HepG2 (cell line): Measurements from ENCODE around the gene HSP90AB1. TPM values are rescaled to one million over a fixed set of nuclear protein-coding genes. Genes with fewer than 3 reads are reported as not detected.

Experiments used
- ATF2 ChIP-seq: sonication (generic); formaldehyde crosslinking; IDR thresholded peaks from 2 replicates; pipeline ENCODE4 v1.4.0; 2020; ENCODE audit warnings: missing genetic modification reagents
- FOXA3 ChIP-seq: IDR thresholded peaks from 2 replicates; pipeline ENCODE4 v1.6.1; 2016; ENCODE audit warnings: missing genetic modification reagents, missing compliant biosample characterization
- GZF1 ChIP-seq: sonication (generic); formaldehyde crosslinking; IDR thresholded peaks from 2 replicates; pipeline ENCODE4 v1.5.1; 2020; ENCODE audit warnings: mild to moderate bottlenecking, missing genetic modification reagents
- HNF4G ChIP-seq, 2 experiments: sonication (generic) in 1 of 2; formaldehyde crosslinking in 1 of 2; IDR thresholded peaks; 2 replicates each; pipeline versions ENCODE4 v1.4.0 to v1.6.1; 2011 to 2020; ENCODE audit warnings: borderline replicate concordance in 2 of 2, low read depth in 2 of 2, mild to moderate bottlenecking in 2 of 2, low read length in 1 of 2, missing genetic modification reagents in 1 of 2, moderate library complexity in 1 of 2
- KAT2B ChIP-seq: fragments of 150-350 bp; IDR thresholded peaks from 2 replicates; pipeline ENCODE4 v1.6.1; 2014; ENCODE audit warnings: low read depth, low read length, borderline replicate concordance
- PRMT3 ChIP-seq: sonication (generic); formaldehyde crosslinking; IDR thresholded peaks from 2 replicates; pipeline ENCODE4 v1.8.1; 2022; ENCODE audit warnings: low read depth, mild to moderate bottlenecking, moderate library complexity, missing genetic modification reagents, borderline replicate concordance
- RFX3 ChIP-seq: IDR thresholded peaks from 2 replicates; pipeline ENCODE4 v1.6.1; 2016; ENCODE audit warnings: missing biosample characterization, missing genetic modification reagents
- SCMH1 ChIP-seq: sonication (generic); formaldehyde crosslinking; IDR thresholded peaks from 2 replicates; pipeline ENCODE4 v1.9.0; 2021; ENCODE audit warnings: missing genetic modification reagents, mild to moderate bottlenecking, borderline replicate concordance
- SYNCRIP ChIP-seq: fragments of 200-400 bp; formaldehyde crosslinking; IDR thresholded peaks from 2 replicates; pipeline ENCODE4 v1.6.1; 2018; ENCODE audit warnings: mild to moderate bottlenecking, low read depth, low read length; ENCODE audit not compliant: insufficient read depth
- WIZ ChIP-seq: sonication (generic); formaldehyde crosslinking; IDR thresholded peaks from 2 replicates; pipeline ENCODE4 v1.5.1; 2020; ENCODE audit warnings: mild to moderate bottlenecking, missing genetic modification reagents
- ZBTB44 ChIP-seq: sonication (generic); formaldehyde crosslinking; IDR thresholded peaks from 2 replicates; pipeline ENCODE4 v1.4.0; 2020; ENCODE audit warnings: missing genetic modification reagents
- ZC3H13 ChIP-seq: sonication (generic); formaldehyde crosslinking; IDR thresholded peaks from 2 replicates; pipeline ENCODE4 v1.8.1; 2023; ENCODE audit warnings: mild to moderate bottlenecking, missing genetic modification reagents, moderate library complexity
- ZIK1 ChIP-seq: sonication (generic); formaldehyde crosslinking; IDR thresholded peaks from 2 replicates; pipeline ENCODE4 v1.5.0; 2020; ENCODE audit warnings: mild to moderate bottlenecking, low read depth, missing genetic modification reagents, borderline replicate concordance
- ZNF354B ChIP-seq: sonication (generic); formaldehyde crosslinking; IDR thresholded peaks from 2 replicates; pipeline ENCODE4 v1.8.0; 2022; ENCODE audit warnings: mild to moderate bottlenecking, missing genetic modification reagents
- ZNF367 ChIP-seq: sonication (generic); formaldehyde crosslinking; IDR thresholded peaks from 2 replicates; pipeline ENCODE4 v1.4.0; 2020; ENCODE audit warnings: missing genetic modification reagents, borderline replicate concordance
- ZNF562 ChIP-seq: sonication (generic); formaldehyde crosslinking; IDR thresholded peaks from 2 replicates; pipeline ENCODE4 v1.8.0; 2022; ENCODE audit warnings: missing genetic modification reagents, borderline replicate concordance
- ZNF792 ChIP-seq: IDR thresholded peaks from 2 replicates; pipeline ENCODE4 v1.6.1; 2016
- ZNF816 ChIP-seq: sonication (generic); formaldehyde crosslinking; IDR thresholded peaks from 2 replicates; pipeline ENCODE4 v1.8.0; 2022; ENCODE audit warnings: missing genetic modification reagents, mild to moderate bottlenecking, borderline replicate concordance
- polyA plus RNA-seq, 8 experiments: library from polyadenylated mRNA; depleted of rRNA in 3 of 8; stranded (reverse) in 7 of 8; unstranded in 1 of 8; fragments of >200 nt; fragmentation: Illumina TruSeq in 4 of 8; extraction: Trizol in 4 of 8; gene quantifications; 2 replicates each; pipeline versions ENCODE4 v1.2.1 to v1.2.3, GENCODE V29; 2011 to 2016; ENCODE audit warnings: low read depth in 4 of 8, missing spikeins in 1 of 8, mixed read lengths in 1 of 8; ENCODE audit not compliant: insufficient read depth in 1 of 8
- total RNA-seq, 5 experiments: library from RNA; depleted of rRNA; stranded (reverse); fragments of >200 nt; fragmentation: Illumina TruSeq; extraction: Trizol; gene quantifications; 2 replicates each; pipeline ENCODE4 v1.2.3, GENCODE V29; 2016; ENCODE audit warnings: low read depth in 1 of 5
- TF ChIP-seq, protein P1 (sequence below): sonication (generic); formaldehyde crosslinking; IDR thresholded peaks from 2 replicates; pipeline ENCODE4 v1.8.0; 2022; ENCODE audit warnings: missing genetic modification reagents, low read depth, mild to moderate bottlenecking, borderline replicate concordance
- TF ChIP-seq, protein P2 (sequence below): sonication (generic); formaldehyde crosslinking; IDR thresholded peaks from 2 replicates; pipeline ENCODE4 v1.5.0; 2020; ENCODE audit warnings: mild to moderate bottlenecking, missing genetic modification reagents
- TF ChIP-seq, protein P3 (sequence below): IDR thresholded peaks from 2 replicates; pipeline ENCODE4 v1.6.1; 2016
- TF ChIP-seq, protein P4 (sequence below): sonication (generic); formaldehyde crosslinking; IDR thresholded peaks from 2 replicates; pipeline ENCODE4 v1.5.0; 2020; ENCODE audit warnings: missing genetic modification reagents, mild to moderate bottlenecking, borderline replicate concordance

The HSP90AB1 gene
- total and polyA plus RNA-seq, 2 of the 13 experiments (the other 11 are each of a cell fraction or from before 2014, with no cell fraction given), result 1,325 to 1,472 TPM

DNA sequence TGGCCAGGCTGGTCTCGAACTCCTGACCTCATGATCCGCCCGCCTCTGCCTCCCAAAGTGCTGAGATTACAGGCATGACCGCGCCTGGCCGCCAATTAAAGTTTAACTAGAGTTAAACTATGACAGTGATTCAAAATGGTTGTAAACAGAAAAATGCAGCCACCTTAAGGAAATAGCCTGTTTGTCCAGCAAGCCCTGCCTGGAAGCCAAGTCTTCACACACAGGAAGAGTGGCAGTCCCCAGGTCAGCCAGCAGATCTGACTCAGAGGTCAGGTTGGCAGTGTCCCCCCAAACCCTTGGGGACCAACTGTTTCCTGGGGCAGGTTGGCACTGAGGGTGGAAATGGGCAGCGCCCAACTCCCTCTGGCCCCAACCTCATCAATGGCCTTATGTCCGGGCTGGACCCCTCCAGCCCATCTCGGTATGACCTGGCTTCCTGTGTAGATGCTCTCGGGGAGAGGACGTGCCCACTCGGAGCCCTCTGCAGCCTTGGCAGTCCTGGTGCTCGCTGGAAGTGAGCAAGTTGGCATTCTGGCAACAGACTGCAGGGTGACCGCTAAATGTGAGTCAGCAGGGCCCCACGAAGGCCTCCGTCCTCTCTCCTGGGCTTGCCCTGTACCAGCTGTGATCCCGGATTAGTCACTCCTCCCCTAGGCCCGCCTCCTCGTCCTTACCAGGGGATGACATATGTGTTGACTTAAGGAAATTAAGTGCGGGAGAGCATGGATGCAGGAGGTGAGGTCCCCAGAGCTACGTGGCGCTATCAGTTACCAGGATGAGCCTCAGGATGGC is 9.7 kb upstream of the HSP90AB1 start (continued):
- TF ChIP-seq HNF4G (IDR thresholded peaks at IDR 0.05; ENCODE audit: borderline replicate concordance, low read depth, low read length) (no peak), HNF4G (CRISPR knock-in tag; IDR thresholded peaks at IDR 0.05; ENCODE audit: borderline replicate concordance, low read depth) (peak; percentile 6; the same call in 1 of the 2 replicates), ZNF367 (CRISPR knock-in tag) (no peak), ZIK1 (CRISPR knock-in tag) (no peak; the same call in 1 of the 2 replicates), ZNF354B (no peak), KAT2B (no peak), ZNF792 (CRISPR knock-in tag) (peak; percentile 31; the same call in 1 of the 2 replicates), PRMT3 (no peak), GZF1 (CRISPR knock-in tag) (no peak; the same call in none of the 2 replicates), ZBTB44 (CRISPR knock-in tag) (no peak), ATF2 (CRISPR knock-in tag) (no peak), ZNF816 (peak; percentile 71; the same call in 1 of the 2 replicates), ZNF562 (CRISPR knock-in tag) (no peak), WIZ (CRISPR knock-in tag) (no peak; the same call in 1 of the 2 replicates), FOXA3 (CRISPR knock-in tag) (peak; percentile 82), ZC3H13 (no peak), SYNCRIP (no peak), RFX3 (CRISPR knock-in tag) (no peak), SCMH1 (CRISPR knock-in tag) (no peak)
- TF ChIP-seq, protein P1, sequence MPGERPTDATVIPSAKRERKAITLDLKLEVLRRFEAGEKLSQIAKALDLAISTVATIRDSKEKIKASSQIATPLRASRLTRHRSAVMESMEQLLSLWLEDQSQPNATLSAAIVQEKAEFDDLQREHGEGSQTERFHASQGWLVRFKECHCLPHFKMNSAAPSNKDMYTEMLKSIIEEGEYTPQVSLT (CRISPR knock-in tag), result no peak
- TF ChIP-seq, protein P2, sequence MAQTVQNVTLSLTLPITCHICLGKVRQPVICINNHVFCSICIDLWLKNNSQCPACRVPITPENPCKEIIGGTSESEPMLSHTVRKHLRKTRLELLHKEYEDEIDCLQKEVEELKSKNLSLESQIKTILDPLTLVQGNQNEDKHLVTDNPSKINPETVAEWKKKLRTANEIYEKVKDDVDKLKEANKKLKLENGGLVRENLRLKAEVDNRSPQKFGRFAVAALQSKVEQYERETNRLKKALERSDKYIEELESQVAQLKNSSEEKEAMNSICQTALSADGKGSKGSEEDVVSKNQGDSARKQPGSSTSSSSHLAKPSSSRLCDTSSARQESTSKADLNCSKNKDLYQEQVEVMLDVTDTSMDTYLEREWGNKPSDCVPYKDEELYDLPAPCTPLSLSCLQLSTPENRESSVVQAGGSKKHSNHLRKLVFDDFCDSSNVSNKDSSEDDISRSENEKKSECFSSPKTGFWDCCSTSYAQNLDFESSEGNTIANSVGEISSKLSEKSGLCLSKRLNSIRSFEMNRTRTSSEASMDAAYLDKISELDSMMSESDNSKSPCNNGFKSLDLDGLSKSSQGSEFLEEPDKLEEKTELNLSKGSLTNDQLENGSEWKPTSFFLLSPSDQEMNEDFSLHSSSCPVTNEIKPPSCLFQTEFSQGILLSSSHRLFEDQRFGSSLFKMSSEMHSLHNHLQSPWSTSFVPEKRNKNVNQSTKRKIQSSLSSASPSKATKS (CRISPR knock-in tag), result no peak
- TF ChIP-seq, protein P3, sequence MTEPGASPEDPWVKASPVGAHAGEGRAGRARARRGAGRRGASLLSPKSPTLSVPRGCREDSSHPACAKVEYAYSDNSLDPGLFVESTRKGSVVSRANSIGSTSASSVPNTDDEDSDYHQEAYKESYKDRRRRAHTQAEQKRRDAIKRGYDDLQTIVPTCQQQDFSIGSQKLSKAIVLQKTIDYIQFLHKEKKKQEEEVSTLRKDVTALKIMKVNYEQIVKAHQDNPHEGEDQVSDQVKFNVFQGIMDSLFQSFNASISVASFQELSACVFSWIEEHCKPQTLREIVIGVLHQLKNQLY (CRISPR knock-in tag), result no peak
- TF ChIP-seq, protein P4, sequence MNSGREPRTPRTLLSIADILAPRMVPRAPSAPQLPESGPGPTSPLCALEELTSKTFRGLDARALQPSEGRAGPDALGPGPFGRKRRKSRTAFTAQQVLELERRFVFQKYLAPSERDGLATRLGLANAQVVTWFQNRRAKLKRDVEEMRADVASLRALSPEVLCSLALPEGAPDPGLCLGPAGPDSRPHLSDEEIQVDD (CRISPR knock-in tag), result no peak
